ENCODE data around the gene FCN1. TPM values are rescaled to one million over a fixed set of nuclear protein-coding genes. Genes with fewer than 3 reads are reported as not detected.
"Not testable (repeated sequence)": the region's sequence is repeated elsewhere in the genome, so short reads cannot be mapped to it uniquely, and the experiment has no call there.

FCN1 gene
- total and polyA plus RNA-seq, 3 experiments from 2014 or later, result 1.6 to 2.3 TPM; not detected in 1

DNA sequence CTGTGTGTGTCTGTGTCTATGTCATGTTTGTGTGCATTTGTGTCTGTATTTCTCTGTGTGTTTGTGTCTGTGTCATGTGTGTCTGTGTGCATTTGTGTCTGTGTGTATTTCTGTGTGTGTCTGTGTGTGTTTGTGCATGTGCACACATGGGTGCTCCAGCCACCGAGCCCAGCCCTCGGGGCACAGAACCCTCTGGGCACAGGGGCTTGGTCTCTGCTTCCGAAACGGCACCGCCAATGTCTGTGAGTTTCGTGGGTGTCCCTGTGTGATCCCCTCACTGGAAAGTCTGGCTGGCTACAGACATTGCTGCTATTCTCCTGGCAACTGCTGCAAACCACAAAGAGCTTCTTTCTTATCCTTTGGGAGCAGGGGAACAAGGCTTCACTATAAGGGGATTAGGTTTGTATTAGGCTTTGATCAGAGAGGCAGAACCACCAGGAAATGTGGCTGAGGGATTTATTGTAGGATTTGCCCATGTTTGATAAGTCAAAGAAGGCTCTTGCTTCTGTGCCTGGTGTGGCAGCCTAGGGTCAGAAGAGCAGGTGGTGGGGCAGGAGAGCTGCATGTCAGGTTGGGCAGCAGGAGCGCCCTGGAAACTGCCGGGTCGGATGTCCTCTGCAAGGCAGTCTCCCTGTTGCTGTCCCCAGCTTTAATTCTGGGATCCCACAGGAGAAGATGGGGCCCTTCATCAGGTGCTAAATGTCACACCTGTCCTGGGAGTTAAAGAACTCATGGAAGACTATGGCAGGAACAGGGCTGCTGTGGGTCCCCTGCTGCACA, 39.6 kb upstream of the FCN1 start:
- Histone ChIP-seq H3K9me3 (ENCODE audit: low read length) (no peaks in the 10 kb centered on the region), H3K27me3 (ENCODE audit: insufficient read depth, low read length, poor library complexity, severe bottlenecking) (no peaks in the 10 kb centered on the region), H3K36me3 (ENCODE audit: insufficient read depth, low read length) (no peaks in the 10 kb centered on the region), H3K27ac (ENCODE audit: low read depth, low read length) (no peak overlapping the region), H3K4me3 (ENCODE audit: low read length) (no peak overlapping the region), H3K4me1 (ENCODE audit: insufficient read depth, low read length) (no peaks in the 10 kb centered on the region)
- ChIA-PET POLR2A (no interaction called here), CTCF (no interaction called here)
- no peaks in the 10 kb centered on the region for H3K9me3 Mint-ChIP-seq
- no peak for DNase-seq
- H3K4me1 Mint-ChIP-seq, result no peaks in the 10 kb centered on the region
- no peaks in the 10 kb centered on the region for H3K36me3 Mint-ChIP-seq
- no peak overlapping the region for H3K4me3 Mint-ChIP-seq
- H3K27ac Mint-ChIP-seq, result no peak overlapping the region
- H3K27me3 Mint-ChIP-seq, result peaks cover 0 to 3% of the 10 kb centered on the region in 2 donors

- DNase-seq; H3K36me3 ChIP-seq (ENCODE audit: insufficient read depth, low read length); H3K27me3 Mint-ChIP-seq; H3K4me1 Mint-ChIP-seq; H3K4me3 ChIP-seq (ENCODE audit: low read length); H3K27ac Mint-ChIP-seq; H3K4me3 Mint-ChIP-seq; H3K27ac ChIP-seq (ENCODE audit: low read depth, low read length); H3K9me3 Mint-ChIP-seq; CTCF ChIA-PET; H3K36me3 Mint-ChIP-seq; H3K4me1 ChIP-seq (ENCODE audit: insufficient read depth, low read length); POLR2A ChIA-PET; H3K27me3 ChIP-seq (ENCODE audit: insufficient read depth, low read length, poor library complexity, severe bottlenecking); H3K9me3 ChIP-seq (ENCODE audit: low read length): not testable (repeated sequence)
These were observed 38.7 kb upstream of the FCN1 start for GRCh38 chr9:134956387-134956786.

DNA sequence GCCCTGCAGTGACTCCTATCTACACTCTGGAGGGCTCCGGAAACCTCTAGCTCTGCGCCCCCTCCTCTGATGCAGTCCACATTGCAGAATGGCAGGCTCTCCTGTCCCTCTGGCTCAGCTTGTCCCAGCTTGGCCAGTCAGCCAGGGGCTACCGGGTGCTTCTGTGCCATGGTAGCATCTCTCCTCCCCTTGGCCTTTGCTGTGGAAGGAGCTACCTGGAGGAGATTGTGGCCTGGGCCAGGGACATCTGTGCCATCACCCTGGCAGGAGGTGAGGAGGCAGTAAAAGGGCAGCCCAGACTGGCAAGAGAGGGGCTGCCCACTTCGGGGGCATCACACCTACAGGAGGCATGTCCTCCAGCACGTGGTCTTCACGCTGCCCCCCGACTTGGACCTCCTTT, 38.1 kb upstream of the FCN1 start:
- H3K4me1 Mint-ChIP-seq, result no peaks in the 10 kb centered on the region
- no peak for DNase-seq
- POLR2A ChIA-PET, result no interaction called here

GRCh38 chr9:134955156-134955555, 37.4 kb upstream of the FCN1 start:
- Mint-ChIP-seq H3K27me3 (no peaks in the 10 kb centered on the region), H3K4me1 (no peaks in the 10 kb centered on the region), H3K4me3 (no peak overlapping the region), H3K27ac (no peak overlapping the region), H3K36me3 (no peaks in the 10 kb centered on the region), H3K9me3 (no peaks in the 10 kb centered on the region)
- Histone ChIP-seq H3K27ac (ENCODE audit: low read depth, low read length) (no peak overlapping the region), H3K9me3 (ENCODE audit: low read length) (no peaks in the 10 kb centered on the region), H3K36me3 (ENCODE audit: insufficient read depth, low read length) (no peaks in the 10 kb centered on the region), H3K4me1 (ENCODE audit: insufficient read depth, low read length) (no peaks in the 10 kb centered on the region), H3K4me3 (ENCODE audit: low read length) (no peak overlapping the region), H3K27me3 (ENCODE audit: insufficient read depth, low read length, poor library complexity, severe bottlenecking) (no peaks in the 10 kb centered on the region)
- no peak for DNase-seq
- POLR2A ChIA-PET, result no interaction called here
- CTCF ChIA-PET, result no interaction called here

More for the DNA sequence above, 38.1 kb upstream of the FCN1 start:
- H3K4me1 ChIP-seq (ENCODE audit: insufficient read depth, low read length), result no peaks in the 10 kb centered on the region
- no peaks in the 10 kb centered on the region for H3K27me3 ChIP-seq (ENCODE audit: insufficient read depth, low read length, poor library complexity, severe bottlenecking)
- H3K27ac ChIP-seq (ENCODE audit: low read depth, low read length), result no peak overlapping the region
- no peaks in the 10 kb centered on the region for H3K36me3 ChIP-seq (ENCODE audit: insufficient read depth, low read length)
- Mint-ChIP-seq H3K9me3 (no peaks in the 10 kb centered on the region), H3K36me3 (no peaks in the 10 kb centered on the region), H3K4me3 (no peak overlapping the region), H3K27me3 (no peaks in the 10 kb centered on the region), H3K27ac (peak overlapping the region in 1 of 8 donors; percentile 35)
- CTCF ChIA-PET, result no interaction called here
- no peaks in the 10 kb centered on the region for H3K9me3 ChIP-seq (ENCODE audit: low read length)
- H3K4me3 ChIP-seq (ENCODE audit: low read length), result no peak overlapping the region

- Mint-ChIP-seq H3K27me3 (no peaks in the 10 kb centered on the region), H3K4me1 (no peaks in the 10 kb centered on the region), H3K27ac (no peak overlapping the region), H3K9me3 (no peaks in the 10 kb centered on the region), H3K36me3 (no peaks in the 10 kb centered on the region), H3K4me3 (no peak overlapping the region)
- CTCF ChIA-PET, result no interaction called here
- Histone ChIP-seq H3K9me3 (ENCODE audit: low read length) (no peaks in the 10 kb centered on the region), H3K4me3 (ENCODE audit: low read length) (no peak overlapping the region), H3K4me1 (ENCODE audit: insufficient read depth, low read length) (no peaks in the 10 kb centered on the region), H3K27ac (ENCODE audit: low read depth, low read length) (no peak overlapping the region), H3K36me3 (ENCODE audit: insufficient read depth, low read length) (no peaks in the 10 kb centered on the region), H3K27me3 (ENCODE audit: insufficient read depth, low read length, poor library complexity, severe bottlenecking) (no peaks in the 10 kb centered on the region)
- DNase-seq, result no peak
- POLR2A ChIA-PET, result no interaction called here
These were observed 34.3 kb upstream of the FCN1 start for GRCh38 chr9:134951994-134952393.

DNA sequence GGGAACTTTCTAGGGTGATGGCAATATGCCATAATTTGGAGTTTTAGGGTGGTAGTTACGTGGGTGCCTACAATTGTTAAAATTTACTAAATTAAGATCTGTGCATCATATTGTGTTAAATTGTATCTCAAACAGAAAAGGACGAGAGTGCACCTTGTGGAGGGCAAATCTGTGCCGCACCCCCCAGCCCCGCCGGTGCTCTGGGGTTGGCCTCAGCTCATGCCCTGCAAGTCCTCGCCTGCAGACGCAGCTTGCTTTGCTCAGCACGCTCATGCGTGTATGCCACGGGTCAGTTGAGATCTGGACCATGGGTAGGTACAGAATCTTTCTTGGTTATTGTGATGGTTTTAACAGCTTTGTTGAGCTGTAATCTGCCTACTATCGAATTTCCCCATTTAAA, 33.7 kb upstream of the FCN1 start:
- H3K9me3 ChIP-seq (ENCODE audit: low read length), result no peaks in the 10 kb centered on the region
- Mint-ChIP-seq H3K4me3 (no peak overlapping the region), H3K9me3 (no peaks in the 10 kb centered on the region), H3K27ac (no peak overlapping the region), H3K36me3 (no peaks in the 10 kb centered on the region), H3K27me3 (no peaks in the 10 kb centered on the region), H3K4me1 (no peaks in the 10 kb centered on the region)
- H3K4me3 ChIP-seq (ENCODE audit: low read length), result no peak overlapping the region
- H3K27ac ChIP-seq (ENCODE audit: low read depth, low read length), result no peak overlapping the region
- H3K4me1 ChIP-seq (ENCODE audit: insufficient read depth, low read length), result no peaks in the 10 kb centered on the region
- no peaks in the 10 kb centered on the region for H3K36me3 ChIP-seq (ENCODE audit: insufficient read depth, low read length)
- ChIA-PET CTCF (no interaction called here), POLR2A (no interaction called here)
- DNase-seq, result no peak
- no peaks in the 10 kb centered on the region for H3K27me3 ChIP-seq (ENCODE audit: insufficient read depth, low read length, poor library complexity, severe bottlenecking)

GRCh38 chr9:134950386-134951210, 32.9 kb upstream of the FCN1 start:
- H3K27me3 Mint-ChIP-seq, result no peaks in the 10 kb centered on the region
- ChIA-PET CTCF (no interaction called here), POLR2A (no interaction called here)
- H3K27ac Mint-ChIP-seq, result no peak overlapping the region
- H3K9me3 Mint-ChIP-seq, result no peaks in the 10 kb centered on the region
- Histone ChIP-seq H3K4me1 (ENCODE audit: insufficient read depth, low read length) (no peaks in the 10 kb centered on the region), H3K9me3 (ENCODE audit: low read length) (no peaks in the 10 kb centered on the region), H3K36me3 (ENCODE audit: insufficient read depth, low read length) (no peaks in the 10 kb centered on the region), H3K27me3 (ENCODE audit: insufficient read depth, low read length, poor library complexity, severe bottlenecking) (no peaks in the 10 kb centered on the region), H3K27ac (ENCODE audit: low read depth, low read length) (no peak overlapping the region), H3K4me3 (ENCODE audit: low read length) (no peak overlapping the region)
- no peaks in the 10 kb centered on the region for H3K4me1 Mint-ChIP-seq
- DNase-seq, result no peak
- H3K4me3 Mint-ChIP-seq, result no peak overlapping the region
- H3K36me3 Mint-ChIP-seq, result no peaks in the 10 kb centered on the region

DNA sequence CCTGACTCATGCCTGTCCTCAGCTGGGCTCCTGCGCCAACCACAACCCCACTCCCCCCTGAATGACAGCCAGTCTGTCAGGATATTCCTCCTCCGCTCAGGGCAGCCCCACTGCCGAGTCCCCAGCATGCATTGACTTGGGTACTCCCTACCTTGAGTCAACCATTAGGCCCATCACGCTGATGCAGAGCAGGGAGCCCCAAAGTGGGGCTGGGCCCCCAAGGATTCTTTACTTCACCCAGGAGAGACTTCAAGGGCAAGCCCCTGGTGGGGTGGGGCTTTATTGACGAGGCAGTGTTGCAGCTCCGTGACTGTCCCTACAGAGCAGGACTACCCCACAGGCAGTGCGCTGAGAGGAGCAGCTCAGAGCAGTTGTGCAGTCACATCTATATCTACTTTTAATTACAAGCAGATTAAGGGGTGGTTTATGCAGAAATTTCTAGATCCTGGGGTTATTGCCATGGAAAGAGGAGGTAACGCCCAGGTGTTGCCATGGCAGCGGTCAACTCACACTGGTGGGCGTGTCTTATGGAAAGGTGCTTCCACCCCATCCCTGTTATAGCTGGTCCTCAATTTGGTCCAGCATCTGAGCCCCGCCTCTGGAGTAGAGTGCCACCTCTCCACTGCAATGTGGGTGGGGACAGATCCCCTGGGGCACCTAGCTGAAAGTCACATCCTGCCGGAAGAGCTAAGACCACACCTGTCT, 32.1 kb upstream of the FCN1 start:
- H3K4me3 Mint-ChIP-seq, result no peak overlapping the region
- H3K9me3 Mint-ChIP-seq, result no peaks in the 10 kb centered on the region
- no peaks in the 10 kb centered on the region for H3K9me3 ChIP-seq (ENCODE audit: low read length)
- no peaks in the 10 kb centered on the region for H3K4me1 Mint-ChIP-seq
- H3K4me1 ChIP-seq (ENCODE audit: insufficient read depth, low read length), result no peaks in the 10 kb centered on the region
- no peaks in the 10 kb centered on the region for H3K27me3 Mint-ChIP-seq
- no peak overlapping the region for H3K27ac ChIP-seq (ENCODE audit: low read depth, low read length)
- ChIA-PET POLR2A (no interaction called here), CTCF (no interaction called here)
- no peaks in the 10 kb centered on the region for H3K27me3 ChIP-seq (ENCODE audit: insufficient read depth, low read length, poor library complexity, severe bottlenecking)
- H3K4me3 ChIP-seq (ENCODE audit: low read length), result no peak overlapping the region
- H3K27ac Mint-ChIP-seq, result no peak overlapping the region
- H3K36me3 Mint-ChIP-seq, result no peaks in the 10 kb centered on the region
- no peak for DNase-seq
- no peaks in the 10 kb centered on the region for H3K36me3 ChIP-seq (ENCODE audit: insufficient read depth, low read length)
